Endothelial cell (in vitro differentiated cells): ENCODE measurements around the gene VIPR2. TPM values are rescaled to one million over a fixed set of nuclear protein-coding genes. Genes with fewer than 3 reads are reported as not detected.

ENCODE experiments used
- DNase-seq: peaks from one replicate; pipeline ENCODE4 v3.0.0; 2021; ENCODE audit warnings: low spot score
- H3K27ac Mint-ChIP-seq: one replicate; pipeline ENCODE4 v1.8.0; 2021; ENCODE audit warnings: mixed read lengths, inconsistent platforms; ENCODE audit not compliant: unreplicated experiment
- H3K27me3 Mint-ChIP-seq: one replicate; pipeline ENCODE4 v1.8.0; 2021; ENCODE audit warnings: mild to moderate bottlenecking, moderate library complexity, mixed read lengths, inconsistent platforms; ENCODE audit not compliant: unreplicated experiment
- H3K36me3 Mint-ChIP-seq: one replicate; pipeline ENCODE4 v1.8.0; 2021; ENCODE audit warnings: mild to moderate bottlenecking, low read depth, mixed read lengths, inconsistent platforms; ENCODE audit not compliant: unreplicated experiment
- H3K4me1 Mint-ChIP-seq: one replicate; pipeline ENCODE4 v1.8.0; 2021; ENCODE audit warnings: mild to moderate bottlenecking, mixed read lengths, inconsistent platforms; ENCODE audit not compliant: unreplicated experiment
- H3K4me3 Mint-ChIP-seq: one replicate; pipeline ENCODE4 v1.8.0; 2021; ENCODE audit warnings: mild to moderate bottlenecking, mixed read lengths, inconsistent platforms; ENCODE audit not compliant: unreplicated experiment
- H3K9me3 Mint-ChIP-seq: one replicate; pipeline ENCODE4 v1.8.0; 2021; ENCODE audit warnings: mixed read lengths, inconsistent platforms; ENCODE audit not compliant: unreplicated experiment
- CTCF ChIP-seq: fragments of 200-600 bp; sonication (generic); IDR thresholded peaks from one replicate; pipeline ENCODE4 v1.5.0; 2021; ENCODE audit warnings: antibody characterized with exemption; ENCODE audit not compliant: unreplicated experiment
- total RNA-seq: library from RNA; stranded (reverse); fragmentation: NEBNext Ultra II Directional; extraction: Animal tissue kit (Norgen Biotek cat#: 25700); gene quantifications from one replicate; pipeline ENCODE4 v1.2.1, GENCODE V29; 2021; ENCODE audit not compliant: unreplicated experiment

The VIPR2 gene
- total RNA-seq, 1 donor from 2014 or later, result 2.4 TPM

GRCh38 chr7:159063046-159063840, 81.4 kb downstream of the VIPR2 start:
- no peak for TF ChIP-seq CTCF
- Mint-ChIP-seq H3K4me3 (no peak overlapping the region), H3K9me3 (no peaks in the 10 kb centered on the region), H3K4me1 (no peaks in the 10 kb centered on the region), H3K36me3 (peaks cover 16% of the 10 kb centered on the region), H3K27ac (no peak overlapping the region), H3K27me3 (peaks cover 2% of the 10 kb centered on the region)
- no peak for DNase-seq

- no peak for DNase-seq
- peaks cover 2% of the 10 kb centered on the region for H3K27me3 Mint-ChIP-seq
- no peak overlapping the region for H3K4me3 Mint-ChIP-seq
- H3K27ac Mint-ChIP-seq, result no peak overlapping the region
- peaks cover 16% of the 10 kb centered on the region for H3K36me3 Mint-ChIP-seq
- H3K9me3 Mint-ChIP-seq, result no peaks in the 10 kb centered on the region
- H3K4me1 Mint-ChIP-seq, result no peaks in the 10 kb centered on the region
- TF ChIP-seq CTCF, result no peak
Observed at GRCh38 chr7:159062569-159062968, 82.1 kb downstream of the VIPR2 start.

- DNase-seq, result no peak
- peaks cover 2% of the 10 kb centered on the region for H3K27me3 Mint-ChIP-seq
- TF ChIP-seq CTCF, result no peak
- H3K27ac Mint-ChIP-seq, result no peak overlapping the region
- no peaks in the 10 kb centered on the region for H3K9me3 Mint-ChIP-seq
- H3K4me3 Mint-ChIP-seq, result no peak overlapping the region
- peaks cover 14% of the 10 kb centered on the region for H3K36me3 Mint-ChIP-seq
- no peaks in the 10 kb centered on the region for H3K4me1 Mint-ChIP-seq
Observed at GRCh38 chr7:159061674-159062212, 82.9 kb downstream of the VIPR2 start.

- Mint-ChIP-seq H3K36me3 (peaks cover 10% of the 10 kb centered on the region), H3K9me3 (no peaks in the 10 kb centered on the region), H3K27ac (no peak overlapping the region), H3K4me3 (no peak overlapping the region), H3K27me3 (peaks cover 2% of the 10 kb centered on the region), H3K4me1 (no peaks in the 10 kb centered on the region)
- no peak for DNase-seq
- no peak for TF ChIP-seq CTCF
Observed at GRCh38 chr7:159061209-159061608, 83.5 kb downstream of the VIPR2 start.

GRCh38 chr7:159060440-159060839, 84.2 kb downstream of the VIPR2 start:
- H3K27me3 Mint-ChIP-seq, result peaks cover 2% of the 10 kb centered on the region
- TF ChIP-seq CTCF, result no peak
- no peak overlapping the region for H3K27ac Mint-ChIP-seq
- peaks cover 8% of the 10 kb centered on the region for H3K36me3 Mint-ChIP-seq
- no peak overlapping the region for H3K4me3 Mint-ChIP-seq
- DNase-seq, result no peak
- H3K9me3 Mint-ChIP-seq, result no peaks in the 10 kb centered on the region
- no peaks in the 10 kb centered on the region for H3K4me1 Mint-ChIP-seq
